Measurements from ENCODE around the gene ZNF575.

ZNF575 gene

GRCh38 chr19:43560687-43561086 is 27.7 kb downstream of the ZNF575 start:
- TF ChIP-seq FOXP2 (optimal IDR thresholded peaks at IDR 0.05; ENCODE audit: borderline replicate concordance, extremely low read depth, extremely low read length, insufficient read depth) (no peak), TAF1 (IDR thresholded peaks at IDR 0.05; ENCODE audit: borderline replicate concordance, insufficient read depth, low read length) (no peak), SIN3A (IDR thresholded peaks at IDR 0.05; ENCODE audit: borderline replicate concordance, insufficient read depth, low read length) (no peak), REST (IDR thresholded peaks at IDR 0.05; ENCODE audit: insufficient read depth in 1 of 2, low read depth in 2 of 2, low read length in 2 of 2) (no peak), POLR2AphosphoS5 (IDR thresholded peaks at IDR 0.05; ENCODE audit: low read depth, low read length) (no peak)

- no peak for TF ChIP-seq SIN3A (IDR thresholded peaks at IDR 0.05; ENCODE audit: borderline replicate concordance, insufficient read depth, low read length)
- TF ChIP-seq FOXP2 (optimal IDR thresholded peaks at IDR 0.05; ENCODE audit: borderline replicate concordance, extremely low read depth, extremely low read length, insufficient read depth) = no peak
- TF ChIP-seq TAF1 (IDR thresholded peaks at IDR 0.05; ENCODE audit: borderline replicate concordance, insufficient read depth, low read length) = no peak
- TF ChIP-seq POLR2AphosphoS5 (IDR thresholded peaks at IDR 0.05; ENCODE audit: low read depth, low read length) = no peak
- TF ChIP-seq REST (IDR thresholded peaks at IDR 0.05; ENCODE audit: insufficient read depth in 1 of 2, low read depth in 2 of 2, low read length in 2 of 2) = no peak
Observed at GRCh38 chr19:43561139-43561970, 28.4 kb downstream of the ZNF575 start.

- no peak for TF ChIP-seq TAF1 (IDR thresholded peaks at IDR 0.05; ENCODE audit: borderline replicate concordance, insufficient read depth, low read length)
Observed at GRCh38 chr19:43562226-43562697, 29.3 kb downstream of the ZNF575 start.

- TF ChIP-seq FOXP2 (optimal IDR thresholded peaks at IDR 0.05; ENCODE audit: borderline replicate concordance, extremely low read depth, extremely low read length, insufficient read depth) (peak; percentile 53), TAF1 (IDR thresholded peaks at IDR 0.05; ENCODE audit: borderline replicate concordance, insufficient read depth, low read length) (no peak), SIN3A (IDR thresholded peaks at IDR 0.05; ENCODE audit: borderline replicate concordance, insufficient read depth, low read length) (no peak)
Observed at GRCh38 chr19:43562698-43563241, 29.8 kb downstream of the ZNF575 start.

GRCh38 chr19:43563816-43564457 is 30.9 kb downstream of the ZNF575 start:
- TF ChIP-seq FOXP2 (optimal IDR thresholded peaks at IDR 0.05; ENCODE audit: borderline replicate concordance, extremely low read depth, extremely low read length, insufficient read depth) = no peak
- no peak for TF ChIP-seq POLR2AphosphoS5 (IDR thresholded peaks at IDR 0.05; ENCODE audit: low read depth, low read length)
- TF ChIP-seq REST (IDR thresholded peaks at IDR 0.05; ENCODE audit: insufficient read depth in 1 of 2, low read depth in 2 of 2, low read length in 2 of 2) = no peak
- TF ChIP-seq TAF1 (IDR thresholded peaks at IDR 0.05; ENCODE audit: borderline replicate concordance, insufficient read depth, low read length) = no peak
- no peak for TF ChIP-seq SIN3A (IDR thresholded peaks at IDR 0.05; ENCODE audit: borderline replicate concordance, insufficient read depth, low read length)
